Adrenal gland (tissue), 12 donors: Measurements from ENCODE around the gene ANKRD13A. TPM values are rescaled to one million over a fixed set of nuclear protein-coding genes. Genes with fewer than 3 reads are reported as not detected.
A peak's percentile ranks its signal among the peaks of the same experiment; 100 is the strongest.

Source experiments
- DNase-seq, 7 donors: peaks; one replicate each; pipeline ENCODE4 v3.0.0-alpha.2; 2019 to 2020
- H3K27ac ChIP-seq, 5 donors: fragments of 200-600 bp; sonication (generic) in 4 of 5; 1 replicate in 3 of 5; 2 replicates in 2 of 5; pipeline versions ENCODE4 v1.5.1 to v1.8.0; 2016 to 2020; ENCODE audit warnings: mild to moderate bottlenecking in 1 of 5
- H3K27me3 ChIP-seq: fragments of 200-600 bp; 2 replicates; pipeline ENCODE4 v1.8.0; 2021
- H3K36me3 ChIP-seq, 2 donors: fragments of 200-600 bp; replicated peaks in 1 of 2; 1 replicate in 1 of 2; 2 replicates in 1 of 2; pipeline versions ENCODE4 v1.5.1 to v1.8.0; 2018 to 2022
- H3K4me1 ChIP-seq, 2 donors: fragments of 200-600 bp; replicated peaks in 1 of 2; 1 replicate in 1 of 2; 2 replicates in 1 of 2; pipeline versions ENCODE4 v1.5.1 to v1.8.0; 2018 to 2021
- H3K4me3 ChIP-seq, 4 donors: fragments of 200-600 bp; sonication (generic) in 3 of 4; one replicate each; pipeline ENCODE4 v1.5.1; 2016 to 2018
- H3K9me3 ChIP-seq, 3 donors: fragments of 200-600 bp; sonication (generic) in 1 of 3; replicated peaks in 1 of 3; 1 replicate in 2 of 3; 2 replicates in 1 of 3; pipeline versions ENCODE4 v1.5.1 to v1.8.0; 2016 to 2021
- CTCF ChIP-seq, 6 experiments: fragments of 450-650 bp in 4 of 6; fragments of 200-600 bp in 2 of 6; sonication (generic) in 1 of 6; IDR thresholded peaks; 1 replicate in 5 of 6; 2 replicates in 1 of 6; pipeline versions ENCODE4 v1.5.1 to v1.8.0; 2016 to 2021; ENCODE audit warnings: antibody characterized with exemption in 6 of 6, mild to moderate bottlenecking in 2 of 6, moderate library complexity in 1 of 6
- POLR2A ChIP-seq, 2 donors: fragments of 450-650 bp; IDR thresholded peaks; one replicate each; pipeline ENCODE4 v1.6.1; 2017; ENCODE audit warnings: antibody characterized with exemption in 2 of 2, mild to moderate bottlenecking in 2 of 2, moderate library complexity in 1 of 2
- WGBS, 4 donors: extraction: QIAGEN DNeasy Blood & Tissue Kit in 2 of 4; methylation state at CpG; one replicate each; pipeline versions ENCODE4 v1.1.5 to v1.1.7; 2013 to 2017; 5-methylcytosine and 5-hydroxymethylcytosine counted together
- intact Hi-C, 2 donors: fragments of 100-400 bp; cut with DNase I; formaldehyde crosslinking; loops; one replicate each; pipeline versions ENCODE4 v1.14.1 to v1.15.0; 2022 to 2023
- polyA plus RNA-seq, 3 donors: library from polyadenylated mRNA; stranded (reverse); fragments of 200-250 nt in 2 of 3; fragments of 350-450 nt in 1 of 3; fragmentation: Illumina TruSeq in 1 of 3; extraction: RNeasy Lipid Tissue Mini Kit (QIAGEN cat#74804) in 1 of 3; gene quantifications; one replicate each; pipeline ENCODE4 v1.2.3, GENCODE V29; 2013 to 2014
- total RNA-seq, 9 donors: library from RNA; depleted of rRNA in 4 of 9; stranded (reverse); fragments of >200 nt in 4 of 9; fragments of 120-200 nt in 1 of 9; fragmentation: NEBNext Ultra II Directional in 1 of 9; extraction: Animal tissue kit (Norgen Biotek cat#: 25700) in 1 of 9; gene quantifications; one replicate each; pipeline versions ENCODE4 v1.1.0 to v1.2.4, GENCODE V29; 2013 to 2023
- donor health status: healthy with polysubstance abuse.
- donor health status: Bipolar disorder and iron deficiency.
- donor health status: DM: yes; HTN: yes; CAD: no.
- donor health status: DM: no; HTN: no; CAD: no.
- donor health status: DM: no; HTN: no; CAD: no.
- donor health status: DM: yes; HTN: yes; CAD: no.

Gene ANKRD13A
- total and polyA plus RNA-seq, 12 donors: 17.1 to 84.5 (median 41.7) TPM

DNA sequence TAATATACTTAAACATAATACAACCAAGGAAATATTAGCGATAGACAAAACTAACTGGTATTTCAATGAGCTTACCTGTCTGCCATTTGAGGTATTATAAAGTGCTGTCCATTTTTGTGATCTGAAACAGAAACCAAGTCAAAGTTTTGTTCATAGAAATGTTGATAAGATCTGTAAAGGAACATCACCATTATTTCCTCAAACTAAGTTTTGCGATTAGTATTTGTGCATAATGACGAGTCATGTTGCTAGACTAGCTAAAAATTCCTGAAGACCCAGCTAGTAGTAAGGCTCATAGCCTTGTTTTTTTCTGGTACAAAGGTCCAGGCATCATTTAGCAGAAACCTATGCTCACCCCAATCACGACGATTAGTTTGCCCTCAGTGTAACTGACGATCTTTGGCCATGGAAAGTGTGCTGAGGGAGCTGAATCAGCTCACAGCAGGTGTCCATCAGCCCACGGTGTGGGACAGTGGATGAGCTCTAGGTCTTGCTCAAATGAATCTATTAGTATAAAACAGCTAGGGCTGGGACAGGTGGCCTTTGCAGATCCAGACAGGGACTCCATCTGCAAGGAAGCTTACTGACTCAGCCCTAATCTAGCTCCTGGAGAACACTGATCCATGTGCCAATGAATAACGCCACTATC lies 31.7 kb upstream of the ANKRD13A start:
- WGBS, 4 donors: 85 to 88% (median 87%) methylated on average over 8 of the region's 8 CpGs
- intact Hi-C loops: no loop called here
- peaks cover 0 to 74% of the 10 kb centered on the region in 2 donors for H3K36me3 ChIP-seq
- H3K27ac ChIP-seq: no peak overlapping the region
- no peak overlapping the region for H3K4me3 ChIP-seq
- TF ChIP-seq POLR2A (IDR thresholded peaks at IDR 0.05) (no peak), CTCF (IDR thresholded peaks at IDR 0.05) (no peak)
- DNase-seq: peak in 1 of 7 donors; percentile 18
- H3K9me3 ChIP-seq: no peaks in the 10 kb centered on the region
- H3K27me3 ChIP-seq: no peaks in the 10 kb centered on the region
- H3K4me1 ChIP-seq: peaks cover 2 to 10% of the 10 kb centered on the region in 2 donors

GRCh38 chr12:109968032-109968420 lies 31.2 kb upstream of the ANKRD13A start:
- WGBS, 4 donors: 89 to 98% (median 91%) methylated on average over 2 of the region's 2 CpGs
- no peak for TF ChIP-seq POLR2A (IDR thresholded peaks at IDR 0.05)
- TF ChIP-seq CTCF (IDR thresholded peaks at IDR 0.05): no peak
- Histone ChIP-seq H3K27ac (no peak overlapping the region), H3K4me1 (peaks cover 0 to 5% of the 10 kb centered on the region in 2 donors), H3K4me3 (no peak overlapping the region), H3K36me3 (peaks cover 0 to 79% of the 10 kb centered on the region in 2 donors), H3K9me3 (no peaks in the 10 kb centered on the region), H3K27me3 (no peaks in the 10 kb centered on the region)
- DNase-seq: no peak
- intact Hi-C loops: no loop called here

DNA sequence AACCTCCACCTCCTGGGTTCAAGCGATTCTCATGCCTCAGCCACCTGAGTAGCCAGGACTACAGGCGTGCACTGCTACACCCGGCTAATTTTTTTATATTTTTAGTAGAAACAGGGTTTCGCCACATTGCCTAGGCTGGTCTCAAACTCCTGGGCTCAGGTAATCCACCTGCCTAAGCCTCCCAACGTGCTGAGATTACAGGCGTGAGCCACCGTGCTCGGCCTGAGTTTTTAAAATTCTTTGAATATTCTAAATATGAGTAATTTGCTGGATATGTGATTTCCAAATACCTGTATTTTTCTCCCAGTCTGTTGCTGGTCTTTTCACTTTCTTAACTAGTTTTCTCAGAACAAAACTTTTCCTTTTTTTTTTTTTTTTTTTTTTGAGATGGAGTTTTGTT lies 30.4 kb upstream of the ANKRD13A start:
- TF ChIP-seq CTCF (IDR thresholded peaks at IDR 0.05) (no peak), POLR2A (IDR thresholded peaks at IDR 0.05) (no peak)
- H3K27me3 ChIP-seq: no peaks in the 10 kb centered on the region
- H3K4me3 ChIP-seq: no peak overlapping the region
- no peaks in the 10 kb centered on the region for H3K9me3 ChIP-seq
- intact Hi-C loops: no loop called here
- WGBS, 4 donors: 91 to 97% (median 96%) methylated on average over 8 of the region's 8 CpGs
- peak in 1 of 7 donors; percentile 31 for DNase-seq
- H3K36me3 ChIP-seq: peaks cover 0 to 82% of the 10 kb centered on the region in 2 donors
- peaks cover 0 to 4% of the 10 kb centered on the region in 2 donors for H3K4me1 ChIP-seq
- no peak overlapping the region for H3K27ac ChIP-seq

- intact Hi-C loops: no loop called here
- no peaks in the 10 kb centered on the region for H3K9me3 ChIP-seq
- 93 to 98% (median 96%) methylated on average over 4 of the region's 4 CpGs for WGBS, 4 donors
- peaks cover 0 to 84% of the 10 kb centered on the region in 2 donors for H3K36me3 ChIP-seq
- no peaks in the 10 kb centered on the region for H3K27me3 ChIP-seq
- TF ChIP-seq CTCF (IDR thresholded peaks at IDR 0.05) (no peak), POLR2A (IDR thresholded peaks at IDR 0.05) (no peak)
- no peak overlapping the region for H3K4me3 ChIP-seq
- no peak overlapping the region for H3K27ac ChIP-seq
- H3K4me1 ChIP-seq: no peaks in the 10 kb centered on the region
- no peak for DNase-seq
These were observed 26.4 kb upstream of the ANKRD13A start for GRCh38 chr12:109972821-109973220.
